Thoracic aorta (tissue), 2 donors: ENCODE measurements around the gene RAI1. TPM values are rescaled to one million over a fixed set of nuclear protein-coding genes. Genes with fewer than 3 reads are reported as not detected.

Experiments
- ATAC-seq: fragments of 150-250 bp; one replicate; pipeline ENCODE4 v1.8.0; 2017; ENCODE audit warnings: low read depth; ENCODE audit not compliant: insufficient number of reproducible peaks, low FRiP score
- DNase-seq: peaks from one replicate; pipeline ENCODE4 v3.0.0-alpha.2; 2020; ENCODE audit warnings: low spot score
- H3K27ac ChIP-seq, 2 donors: fragments of 200-600 bp; sonication (generic); 1 replicate in 1 of 2; 2 replicates in 1 of 2; pipeline ENCODE4 v1.5.1; 2016; ENCODE audit warnings: mild to moderate bottlenecking in 2 of 2, moderate library complexity in 2 of 2
- H3K27me3 ChIP-seq: fragments of 200-600 bp; sonication (generic); replicated peaks from 2 replicates; pipeline ENCODE4 v1.6.0; 2016; ENCODE audit warnings: mild to moderate bottlenecking; ENCODE audit not compliant: insufficient read depth
- H3K36me3 ChIP-seq: fragments of 200-600 bp; sonication (generic); one replicate; pipeline ENCODE4 v1.5.1; 2016
- H3K4me1 ChIP-seq, 2 donors: fragments of 200-600 bp; sonication (generic); 1 replicate in 1 of 2; 2 replicates in 1 of 2; pipeline versions ENCODE4 v1.5.1 to v1.6.0; 2016; ENCODE audit warnings: low read depth in 2 of 2, mild to moderate bottlenecking in 1 of 2; ENCODE audit not compliant: control insufficient read depth in 1 of 2
- H3K4me3 ChIP-seq: fragments of 200-600 bp; sonication (generic); 2 replicates; pipeline ENCODE4 v1.5.1; 2016; ENCODE audit warnings: mild to moderate bottlenecking
- H3K9me3 ChIP-seq: fragments of 200-600 bp; sonication (generic); 2 replicates; pipeline ENCODE4 v1.5.1; 2016
- CTCF ChIP-seq: fragments of 200-600 bp; sonication (generic); IDR thresholded peaks from one replicate; pipeline ENCODE4 v1.5.1; 2019; ENCODE audit warnings: antibody characterized with exemption
- total RNA-seq, 2 donors: library from RNA; depleted of rRNA; stranded (reverse); fragments of >200 nt; gene quantifications; one replicate each; pipeline versions ENCODE4 v1.1.0 to v1.2.3, GENCODE V29; 2016

Gene RAI1
- total RNA-seq, 2 donors from 2014 or later = 21.0 to 31.5 TPM

GRCh38 chr17:17749025-17749772 lies 67.9 kb downstream of the RAI1 start:
- H3K4me3 ChIP-seq = peak overlapping the region; percentile 17
- DNase-seq = no peak
- H3K36me3 ChIP-seq = no peaks in the 10 kb centered on the region
- peak overlapping the region; percentile 51 to 61 for H3K27ac ChIP-seq
- ATAC-seq = no peak
- H3K27me3 ChIP-seq = no peaks in the 10 kb centered on the region
- no peak for TF ChIP-seq CTCF
- H3K4me1 ChIP-seq = peaks cover 24 to 46% of the 10 kb centered on the region in 2 donors
- H3K9me3 ChIP-seq = no peaks in the 10 kb centered on the region

- Histone ChIP-seq H3K9me3 (no peaks in the 10 kb centered on the region), H3K4me1 (peaks cover 24 to 46% of the 10 kb centered on the region in 2 donors), H3K27ac (peak overlapping the region; percentile 51 to 61), H3K4me3 (no peak overlapping the region), H3K36me3 (no peaks in the 10 kb centered on the region), H3K27me3 (no peaks in the 10 kb centered on the region)
- ATAC-seq (no peak), DNase-seq (no peak)
- no peak for TF ChIP-seq CTCF
These were observed 68.7 kb downstream of the RAI1 start for GRCh38 chr17:17749921-17750320.

GRCh38 chr17:17750881-17751280 lies 69.6 kb downstream of the RAI1 start:
- no peak for DNase-seq
- Histone ChIP-seq H3K4me1 (peaks cover 24 to 46% of the 10 kb centered on the region in 2 donors), H3K27ac (peak overlapping the region; percentile 65 to 73), H3K27me3 (no peaks in the 10 kb centered on the region), H3K36me3 (no peaks in the 10 kb centered on the region), H3K9me3 (no peaks in the 10 kb centered on the region), H3K4me3 (no peak overlapping the region)
- ATAC-seq = no peak
- TF ChIP-seq CTCF = no peak

- DNase-seq (no peak), ATAC-seq (no peak)
- Histone ChIP-seq H3K4me3 (peak overlapping the region; percentile 77), H3K9me3 (no peaks in the 10 kb centered on the region), H3K4me1 (peaks cover 24 to 46% of the 10 kb centered on the region in 2 donors), H3K36me3 (no peaks in the 10 kb centered on the region), H3K27ac (peak overlapping the region; percentile 65 to 73), H3K27me3 (no peaks in the 10 kb centered on the region)
- TF ChIP-seq CTCF = no peak
These were observed 70.3 kb downstream of the RAI1 start for GRCh38 chr17:17751489-17752088.

GRCh38 chr17:17752089-17752820 lies 71.0 kb downstream of the RAI1 start:
- peak; percentile 29 for TF ChIP-seq CTCF
- Histone ChIP-seq H3K27me3 (no peaks in the 10 kb centered on the region), H3K36me3 (no peaks in the 10 kb centered on the region), H3K9me3 (no peaks in the 10 kb centered on the region), H3K27ac (peak overlapping the region; percentile 65 to 73), H3K4me3 (peak overlapping the region; percentile 77), H3K4me1 (peaks cover 24 to 46% of the 10 kb centered on the region in 2 donors)
- ATAC-seq (peak; percentile 87), DNase-seq (peak; percentile 89)
